Stomach (tissue), 9 donors: Measurements from ENCODE around the gene ARL2BP. TPM values are rescaled to one million over a fixed set of nuclear protein-coding genes. Genes with fewer than 3 reads are reported as not detected.
A peak's percentile ranks its signal among the peaks of the same experiment; 100 is the strongest.

Experiments
- DNase-seq, 2 donors: peaks; one replicate each; pipeline versions ENCODE4 v3.0.0 to v3.0.0-alpha.2; 2013 to 2019
- H3K27ac ChIP-seq, 5 donors: fragments of 200-600 bp in 4 of 5; sonication (generic) in 4 of 5; one replicate each; pipeline ENCODE4 v1.5.1; 2013 to 2019; ENCODE audit warnings: mild to moderate bottlenecking in 1 of 5, moderate library complexity in 1 of 5
- H3K27me3 ChIP-seq, 3 donors: fragments of 200-600 bp; sonication (generic); one replicate each; pipeline ENCODE4 v1.5.1; 2017 to 2019; ENCODE audit warnings: mixed run types in 1 of 3
- H3K36me3 ChIP-seq, 4 donors: fragments of 200-600 bp; sonication (generic); 1 replicate in 3 of 4; 2 replicates in 1 of 4; pipeline ENCODE4 v1.5.1; 2016 to 2019
- H3K4me1 ChIP-seq, 4 donors: fragments of 200-600 bp; sonication (generic); one replicate each; pipeline ENCODE4 v1.5.1; 2016 to 2019
- H3K4me3 ChIP-seq, 4 donors: fragments of 200-600 bp; sonication (generic) in 3 of 4; one replicate each; pipeline ENCODE4 v1.5.1; 2016 to 2019; ENCODE audit warnings: mild to moderate bottlenecking in 1 of 4
- H3K9me3 ChIP-seq, 4 donors: fragments of 200-600 bp; sonication (generic); one replicate each; pipeline ENCODE4 v1.5.1; 2016 to 2019
- EP300 ChIP-seq: sonication (generic); formaldehyde crosslinking; IDR thresholded peaks from one replicate; pipeline ENCODE4 v1.6.1; 2017; ENCODE audit warnings: antibody characterized with exemption
- POLR2A ChIP-seq, 4 donors: fragments of 450-650 bp; IDR thresholded peaks; one replicate each; pipeline ENCODE4 v1.6.1; 2016; ENCODE audit warnings: antibody characterized with exemption in 4 of 4, control low read depth in 2 of 4, mild to moderate bottlenecking in 1 of 4, moderate library complexity in 1 of 4
- POLR2AphosphoS5 ChIP-seq, 3 donors: sonication (generic); formaldehyde crosslinking; IDR thresholded peaks; one replicate each; pipeline ENCODE4 v1.6.1; 2016; ENCODE audit warnings: antibody characterized with exemption in 3 of 3
- WGBS, 5 donors: extraction: QIAGEN DNeasy Blood & Tissue Kit in 3 of 5; methylation state at CpG; one replicate each; pipeline versions ENCODE4 v1.1.5 to v1.1.7; 2013 to 2018; 5-methylcytosine and 5-hydroxymethylcytosine counted together
- intact Hi-C: fragments of 100-400 bp; cut with DNase I; formaldehyde crosslinking; loops from one replicate; pipeline ENCODE4 v1.15.1; 2023; ENCODE audit warnings: low total_unique reads
- polyA plus RNA-seq, 3 donors: library from polyadenylated mRNA; stranded (reverse); fragments of 200-250 nt; gene quantifications; one replicate each; pipeline ENCODE4 v1.2.3, GENCODE V29; 2013
- total RNA-seq, 5 donors: library from RNA; depleted of rRNA; stranded (reverse); fragments of >200 nt; gene quantifications; one replicate each; pipeline versions ENCODE4 v1.1.0 to v1.2.3, GENCODE V29; 2014 to 2016
- TF ChIP-seq, protein P1 (sequence below), 7 experiments: fragments of 450-650 bp in 4 of 7; fragments of 200-600 bp in 3 of 7; sonication (generic) in 3 of 7; IDR thresholded peaks; one replicate each; pipeline ENCODE4 v1.5.1; 2016 to 2019; ENCODE audit warnings: antibody characterized with exemption in 7 of 7, control low read depth in 2 of 7, mild to moderate bottlenecking in 1 of 7
- donor health status: healthy with polysubstance abuse.
- donor health status: Bipolar disorder and iron deficiency.
- donor health status: healthy.

The ARL2BP gene
- total and polyA plus RNA-seq, 8 donors = 15.6 to 61.6 (median 43.2) TPM

DNA sequence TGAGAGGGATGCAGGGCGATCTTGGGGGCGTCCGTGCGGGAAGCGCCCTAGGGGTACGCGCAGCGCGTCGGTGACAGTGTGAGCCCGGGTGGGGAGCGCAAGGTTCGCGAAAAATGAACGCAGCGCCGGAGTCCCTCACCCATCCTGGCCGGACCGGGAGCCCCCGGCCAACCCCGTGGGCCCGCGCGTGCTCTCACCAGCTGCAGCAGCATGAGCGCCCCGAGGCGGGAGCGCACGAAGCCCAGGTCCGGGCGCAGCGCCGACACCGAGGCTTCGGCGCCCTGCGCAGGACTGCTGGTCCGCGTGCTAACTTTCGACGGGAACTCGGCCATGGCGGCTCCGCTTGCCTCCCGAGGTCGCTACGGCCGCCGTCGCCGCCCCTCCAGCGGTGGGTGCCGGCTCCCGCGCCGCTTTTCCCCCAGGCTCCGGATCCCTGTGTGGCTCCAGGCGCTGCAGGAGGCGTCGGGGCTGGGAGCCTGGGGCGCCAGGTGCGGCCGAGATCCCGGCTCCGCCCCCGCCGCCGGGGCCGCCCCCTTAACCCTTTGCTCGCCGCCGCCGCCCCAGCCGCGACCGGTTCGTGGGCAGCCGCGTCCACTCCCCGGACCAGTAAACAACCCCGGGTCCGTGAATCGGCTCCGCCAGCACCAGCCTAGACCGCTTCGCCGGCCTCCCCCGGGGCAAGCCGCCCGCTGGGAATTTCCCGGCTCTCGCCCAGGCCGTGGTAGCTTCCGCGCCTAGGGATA lies 39.3 kb downstream of the ARL2BP start, which contains the start of gene PLLP:
TSS of gene PLLP (minus strand) at position 464 of the 743 bp plus-strand sequence. CDS start at position 332, 132 bp downstream.
- Histone ChIP-seq H3K4me1 (peaks cover 15 to 47% (median 39%) of the 10 kb centered on the region in 4 donors), H3K9me3 (no peaks in the 10 kb centered on the region), H3K36me3 (no peaks in the 10 kb centered on the region), H3K4me3 (peak within 1 kb of the TSS; percentile 59 to 80 (median 70)), H3K27me3 (peaks cover 0 to 29% (median 13%) of the 10 kb centered on the region in 3 donors), H3K27ac (peak within 1 kb of the TSS; percentile 84 to 90 (median 89))
- WGBS, 5 donors = 0 to 2% (median 1%) methylated on average over 38 to 95 of the region's 95 CpGs
- intact Hi-C loops = no loop called here
- TF ChIP-seq EP300 = no peak
- peak in 1 of 4 donors; percentile 59 for TF ChIP-seq POLR2A (IDR thresholded peaks at IDR 0.05)
- peak in 2 of 3 donors; percentile 74 to 80 for TF ChIP-seq POLR2AphosphoS5 (IDR thresholded peaks at IDR 0.05)
- DNase-seq = peak; percentile 74 to 87

DNA sequence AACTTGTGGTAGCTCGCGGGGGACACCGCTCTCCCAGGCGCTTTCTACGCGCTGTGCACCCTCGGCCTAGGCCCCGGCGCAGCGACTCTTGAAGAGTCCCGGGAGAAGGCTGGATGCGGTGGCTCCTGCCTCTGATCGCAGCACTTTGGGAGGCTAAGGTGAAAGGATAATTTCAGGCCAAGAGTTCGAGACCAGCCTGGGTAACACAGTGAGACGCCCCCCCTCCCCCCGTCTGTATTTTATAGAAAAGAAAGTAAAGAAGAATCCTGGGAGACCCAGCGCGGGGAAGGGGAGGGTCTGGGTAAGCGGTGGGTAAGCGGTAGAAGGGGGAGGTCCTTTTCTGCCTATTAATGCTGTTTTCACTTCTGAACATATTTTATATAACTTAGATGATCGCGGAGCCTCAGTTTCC lies 39.9 kb downstream of the ARL2BP start:
- 16 to 20% (median 18%) methylated on average over 19 to 22 of the region's 22 CpGs for WGBS, 5 donors
- H3K4me3 ChIP-seq = peak overlapping the region; percentile 59 to 80 (median 70)
- intact Hi-C loops = no loop called here
- H3K27me3 ChIP-seq = peaks cover 0 to 29% (median 13%) of the 10 kb centered on the region in 3 donors
- H3K4me1 ChIP-seq = peaks cover 10 to 41% (median 33%) of the 10 kb centered on the region in 4 donors
- no peak for DNase-seq
- H3K36me3 ChIP-seq = no peaks in the 10 kb centered on the region
- peak overlapping the region; percentile 84 to 90 (median 89) for H3K27ac ChIP-seq
- TF ChIP-seq POLR2AphosphoS5 (IDR thresholded peaks at IDR 0.05) (no peak), POLR2A (IDR thresholded peaks at IDR 0.05) (no peak), EP300 (no peak)
- TF ChIP-seq, protein P1, sequence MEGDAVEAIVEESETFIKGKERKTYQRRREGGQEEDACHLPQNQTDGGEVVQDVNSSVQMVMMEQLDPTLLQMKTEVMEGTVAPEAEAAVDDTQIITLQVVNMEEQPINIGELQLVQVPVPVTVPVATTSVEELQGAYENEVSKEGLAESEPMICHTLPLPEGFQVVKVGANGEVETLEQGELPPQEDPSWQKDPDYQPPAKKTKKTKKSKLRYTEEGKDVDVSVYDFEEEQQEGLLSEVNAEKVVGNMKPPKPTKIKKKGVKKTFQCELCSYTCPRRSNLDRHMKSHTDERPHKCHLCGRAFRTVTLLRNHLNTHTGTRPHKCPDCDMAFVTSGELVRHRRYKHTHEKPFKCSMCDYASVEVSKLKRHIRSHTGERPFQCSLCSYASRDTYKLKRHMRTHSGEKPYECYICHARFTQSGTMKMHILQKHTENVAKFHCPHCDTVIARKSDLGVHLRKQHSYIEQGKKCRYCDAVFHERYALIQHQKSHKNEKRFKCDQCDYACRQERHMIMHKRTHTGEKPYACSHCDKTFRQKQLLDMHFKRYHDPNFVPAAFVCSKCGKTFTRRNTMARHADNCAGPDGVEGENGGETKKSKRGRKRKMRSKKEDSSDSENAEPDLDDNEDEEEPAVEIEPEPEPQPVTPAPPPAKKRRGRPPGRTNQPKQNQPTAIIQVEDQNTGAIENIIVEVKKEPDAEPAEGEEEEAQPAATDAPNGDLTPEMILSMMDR (IDR thresholded peaks at IDR 0.05) = no peak
- no peaks in the 10 kb centered on the region for H3K9me3 ChIP-seq

DNA sequence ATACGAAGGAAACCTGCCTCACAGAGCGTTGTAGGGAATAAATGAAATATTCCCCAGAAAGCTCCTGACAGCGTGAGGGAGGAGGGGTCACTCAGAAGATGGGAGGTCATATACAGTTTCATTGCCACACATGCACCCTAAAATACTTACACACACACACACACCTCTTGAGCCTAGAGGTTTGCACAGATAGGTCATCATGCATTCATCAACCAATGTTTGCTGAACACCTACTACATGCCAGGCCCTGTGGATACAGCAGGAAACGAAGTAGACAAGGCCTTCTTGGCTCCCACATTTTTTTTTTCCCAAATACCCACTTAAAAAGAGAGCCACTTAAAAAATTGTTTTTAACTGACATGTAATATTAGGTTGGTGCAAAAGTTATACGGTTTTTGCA lies 40.3 kb downstream of the ARL2BP start:
- intact Hi-C loops = no loop called here
- no peak for DNase-seq
- H3K27ac ChIP-seq = no peak overlapping the region
- 69 to 82% (median 78%) methylated on average over 5 of the region's 5 CpGs for WGBS, 5 donors
- peaks cover 0 to 29% (median 13%) of the 10 kb centered on the region in 3 donors for H3K27me3 ChIP-seq
- peaks cover 7 to 37% (median 29%) of the 10 kb centered on the region in 4 donors for H3K4me1 ChIP-seq
- no peaks in the 10 kb centered on the region for H3K9me3 ChIP-seq
- TF ChIP-seq POLR2A (IDR thresholded peaks at IDR 0.05) (no peak), EP300 (no peak), POLR2AphosphoS5 (IDR thresholded peaks at IDR 0.05) (no peak)
- TF ChIP-seq, protein P1 (IDR thresholded peaks at IDR 0.05) = no peak
- no peaks in the 10 kb centered on the region for H3K36me3 ChIP-seq
- H3K4me3 ChIP-seq = peak overlapping the region in 1 of 4 donors; percentile 80

DNA sequence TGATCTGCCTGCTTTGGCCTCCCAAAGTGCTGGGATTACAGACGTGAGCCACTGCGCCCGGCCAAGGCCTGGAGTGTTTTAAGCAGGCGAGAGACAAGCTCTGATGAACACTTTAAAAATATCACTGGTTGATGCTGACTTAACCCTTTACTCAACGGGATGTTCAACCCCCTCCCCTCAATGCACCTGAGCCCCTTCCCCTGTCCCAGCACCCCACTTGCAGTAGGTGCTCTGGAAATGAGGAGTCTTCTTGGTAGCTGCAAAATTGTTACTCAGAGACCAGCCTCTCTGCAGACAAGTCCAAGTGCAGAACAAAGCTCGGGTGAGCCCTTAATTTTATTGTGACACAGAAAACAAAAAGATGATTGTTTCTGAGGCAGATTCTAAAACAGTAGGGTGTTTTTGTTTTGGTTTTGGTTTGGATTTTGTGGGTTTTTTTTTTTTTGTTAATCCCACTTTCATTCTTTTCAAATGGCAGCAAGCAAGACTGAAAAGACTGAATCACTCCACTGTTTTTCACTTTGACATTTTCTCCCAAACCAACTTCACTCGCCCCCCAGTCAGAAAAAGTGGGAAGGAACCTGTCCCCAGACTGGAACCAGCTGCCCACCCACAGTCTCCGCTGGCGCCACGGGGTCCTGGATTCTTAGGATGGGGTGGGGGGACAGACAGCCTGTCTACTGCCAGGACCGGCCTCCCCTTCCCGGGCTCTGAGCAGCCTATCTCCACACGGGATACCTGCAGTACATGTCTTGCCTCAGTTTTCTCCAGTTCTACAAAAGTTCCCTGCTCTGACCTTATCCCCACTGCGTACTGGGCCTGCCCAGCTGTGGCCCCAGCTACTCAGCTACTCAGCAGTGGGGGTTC lies 44.6 kb downstream of the ARL2BP start:
- peaks cover 3 to 13% (median 6%) of the 10 kb centered on the region in 4 donors for H3K4me1 ChIP-seq
- peaks cover 0 to 9% (median 1%) of the 10 kb centered on the region in 3 donors for H3K27me3 ChIP-seq
- H3K36me3 ChIP-seq = no peaks in the 10 kb centered on the region
- intact Hi-C loops = no loop called here
- H3K4me3 ChIP-seq = no peak overlapping the region
- TF ChIP-seq, protein P1 (IDR thresholded peaks at IDR 0.05) = no peak
- TF ChIP-seq POLR2A (IDR thresholded peaks at IDR 0.05) (no peak), POLR2AphosphoS5 (IDR thresholded peaks at IDR 0.05) (no peak), EP300 (no peak)
- H3K9me3 ChIP-seq = no peaks in the 10 kb centered on the region
- 64 to 77% (median 76%) methylated on average over 11 to 14 of the region's 14 CpGs for WGBS, 5 donors
- no peak for DNase-seq
- H3K27ac ChIP-seq = no peak overlapping the region
